ENCODE results near the gene RFC4.

DNA sequence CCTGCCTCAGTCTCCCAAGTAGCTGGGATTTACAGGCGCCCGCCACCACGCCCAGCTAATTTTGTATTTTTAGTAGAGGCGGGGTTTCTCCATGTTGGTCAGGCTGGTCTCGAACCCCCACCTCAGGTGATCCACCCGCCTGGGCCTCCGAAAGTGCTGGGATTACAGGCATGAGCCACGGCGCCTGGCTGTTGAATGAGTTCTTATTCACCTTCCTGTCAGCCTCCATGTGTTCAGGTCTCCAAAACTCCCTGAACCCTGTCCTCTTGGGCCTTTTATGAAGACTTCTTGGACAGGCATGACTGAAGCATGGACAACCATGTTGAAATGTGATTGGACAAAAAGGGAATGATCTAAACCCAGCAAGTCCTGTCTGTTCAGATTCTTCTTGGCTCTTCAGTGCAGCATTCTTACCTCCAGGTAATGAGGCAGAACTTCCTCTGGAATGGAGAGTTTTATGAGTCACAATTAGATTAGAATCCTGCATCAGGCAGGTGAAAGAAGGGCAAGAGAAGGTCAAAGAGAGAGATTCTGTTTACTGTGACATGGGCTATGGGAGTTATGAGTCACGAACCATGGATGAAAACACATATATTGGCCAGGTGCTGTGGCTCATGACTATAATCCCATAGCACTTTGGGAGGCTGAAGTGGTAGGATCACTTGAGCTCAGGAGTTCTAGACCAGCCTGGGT lies 46.0 kb downstream of the RFC4 start:
- TF ChIP-seq, protein P1, sequence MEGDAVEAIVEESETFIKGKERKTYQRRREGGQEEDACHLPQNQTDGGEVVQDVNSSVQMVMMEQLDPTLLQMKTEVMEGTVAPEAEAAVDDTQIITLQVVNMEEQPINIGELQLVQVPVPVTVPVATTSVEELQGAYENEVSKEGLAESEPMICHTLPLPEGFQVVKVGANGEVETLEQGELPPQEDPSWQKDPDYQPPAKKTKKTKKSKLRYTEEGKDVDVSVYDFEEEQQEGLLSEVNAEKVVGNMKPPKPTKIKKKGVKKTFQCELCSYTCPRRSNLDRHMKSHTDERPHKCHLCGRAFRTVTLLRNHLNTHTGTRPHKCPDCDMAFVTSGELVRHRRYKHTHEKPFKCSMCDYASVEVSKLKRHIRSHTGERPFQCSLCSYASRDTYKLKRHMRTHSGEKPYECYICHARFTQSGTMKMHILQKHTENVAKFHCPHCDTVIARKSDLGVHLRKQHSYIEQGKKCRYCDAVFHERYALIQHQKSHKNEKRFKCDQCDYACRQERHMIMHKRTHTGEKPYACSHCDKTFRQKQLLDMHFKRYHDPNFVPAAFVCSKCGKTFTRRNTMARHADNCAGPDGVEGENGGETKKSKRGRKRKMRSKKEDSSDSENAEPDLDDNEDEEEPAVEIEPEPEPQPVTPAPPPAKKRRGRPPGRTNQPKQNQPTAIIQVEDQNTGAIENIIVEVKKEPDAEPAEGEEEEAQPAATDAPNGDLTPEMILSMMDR (IDR thresholded peaks at IDR 0.05), result no peak
- no peak for TF ChIP-seq POLR2A (IDR thresholded peaks at IDR 0.05)
- TF ChIP-seq EP300 (IDR thresholded peaks at IDR 0.05), result no peak

Measured in stomach (tissue), 4 donors.